Thoracic aorta (tissue), 2 donors: ENCODE results near the gene HIPK4. TPM values are rescaled to one million over a fixed set of nuclear protein-coding genes. Genes with fewer than 3 reads are reported as not detected.
A peak's percentile ranks its signal among the peaks of the same experiment; 100 is the strongest.

ENCODE experiments used
- ATAC-seq: fragments of 150-250 bp; one replicate; pipeline ENCODE4 v1.8.0; 2017; ENCODE audit warnings: low read depth; ENCODE audit not compliant: insufficient number of reproducible peaks, low FRiP score
- DNase-seq: peaks from one replicate; pipeline ENCODE4 v3.0.0-alpha.2; 2020; ENCODE audit warnings: low spot score
- H3K27ac ChIP-seq, 2 donors: fragments of 200-600 bp; sonication (generic); 1 replicate in 1 of 2; 2 replicates in 1 of 2; pipeline ENCODE4 v1.5.1; 2016; ENCODE audit warnings: mild to moderate bottlenecking in 2 of 2, moderate library complexity in 2 of 2
- H3K27me3 ChIP-seq: fragments of 200-600 bp; sonication (generic); replicated peaks from 2 replicates; pipeline ENCODE4 v1.6.0; 2016; ENCODE audit warnings: mild to moderate bottlenecking; ENCODE audit not compliant: insufficient read depth
- H3K36me3 ChIP-seq: fragments of 200-600 bp; sonication (generic); one replicate; pipeline ENCODE4 v1.5.1; 2016
- H3K4me1 ChIP-seq, 2 donors: fragments of 200-600 bp; sonication (generic); 1 replicate in 1 of 2; 2 replicates in 1 of 2; pipeline versions ENCODE4 v1.5.1 to v1.6.0; 2016; ENCODE audit warnings: low read depth in 2 of 2, mild to moderate bottlenecking in 1 of 2; ENCODE audit not compliant: control insufficient read depth in 1 of 2
- H3K4me3 ChIP-seq: fragments of 200-600 bp; sonication (generic); 2 replicates; pipeline ENCODE4 v1.5.1; 2016; ENCODE audit warnings: mild to moderate bottlenecking
- H3K9me3 ChIP-seq: fragments of 200-600 bp; sonication (generic); 2 replicates; pipeline ENCODE4 v1.5.1; 2016
- total RNA-seq, 2 donors: library from RNA; depleted of rRNA; stranded (reverse); fragments of >200 nt; gene quantifications; one replicate each; pipeline versions ENCODE4 v1.1.0 to v1.2.3, GENCODE V29; 2016
- TF ChIP-seq, protein P1 (sequence below): fragments of 200-600 bp; sonication (generic); IDR thresholded peaks from one replicate; pipeline ENCODE4 v1.5.1; 2019; ENCODE audit warnings: antibody characterized with exemption

The HIPK4 gene
- total RNA-seq, 2 donors from 2014 or later, result not detected

DNA sequence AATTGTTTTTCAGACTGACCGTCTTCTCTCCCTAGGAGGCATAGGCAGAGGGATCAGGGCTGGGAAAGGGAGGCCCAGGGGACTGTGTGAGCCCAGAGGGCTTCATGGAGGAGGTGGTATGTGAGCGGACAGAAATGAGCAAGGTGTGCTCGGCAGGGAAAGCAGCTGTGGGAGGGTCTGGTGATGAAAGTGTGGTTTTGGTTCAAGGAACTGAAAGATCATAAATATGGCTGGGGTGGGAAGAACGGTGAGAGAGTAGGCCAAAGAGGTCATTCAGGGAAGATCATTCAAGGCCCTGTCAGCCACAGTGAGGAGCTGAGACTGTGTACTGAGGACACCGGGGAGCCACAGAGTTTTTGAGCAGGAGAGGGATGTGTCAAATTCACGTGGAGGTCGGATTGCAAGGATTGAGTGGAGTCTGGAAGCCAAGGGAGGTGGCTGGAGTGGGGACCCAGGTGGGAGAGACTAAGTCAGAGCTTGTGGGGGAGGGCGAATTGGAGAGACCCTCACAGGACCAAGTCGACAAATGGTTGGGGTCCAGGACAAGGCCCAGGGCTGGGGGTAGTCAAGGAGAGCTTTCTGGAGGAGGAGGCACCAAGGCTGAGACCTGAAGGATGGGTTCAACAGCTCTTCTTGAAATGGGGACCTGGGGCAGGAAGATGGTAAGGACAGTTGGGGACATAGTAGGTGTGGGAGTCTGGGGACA lies 33.9 kb downstream of the HIPK4 start:
- TF ChIP-seq, protein P1, sequence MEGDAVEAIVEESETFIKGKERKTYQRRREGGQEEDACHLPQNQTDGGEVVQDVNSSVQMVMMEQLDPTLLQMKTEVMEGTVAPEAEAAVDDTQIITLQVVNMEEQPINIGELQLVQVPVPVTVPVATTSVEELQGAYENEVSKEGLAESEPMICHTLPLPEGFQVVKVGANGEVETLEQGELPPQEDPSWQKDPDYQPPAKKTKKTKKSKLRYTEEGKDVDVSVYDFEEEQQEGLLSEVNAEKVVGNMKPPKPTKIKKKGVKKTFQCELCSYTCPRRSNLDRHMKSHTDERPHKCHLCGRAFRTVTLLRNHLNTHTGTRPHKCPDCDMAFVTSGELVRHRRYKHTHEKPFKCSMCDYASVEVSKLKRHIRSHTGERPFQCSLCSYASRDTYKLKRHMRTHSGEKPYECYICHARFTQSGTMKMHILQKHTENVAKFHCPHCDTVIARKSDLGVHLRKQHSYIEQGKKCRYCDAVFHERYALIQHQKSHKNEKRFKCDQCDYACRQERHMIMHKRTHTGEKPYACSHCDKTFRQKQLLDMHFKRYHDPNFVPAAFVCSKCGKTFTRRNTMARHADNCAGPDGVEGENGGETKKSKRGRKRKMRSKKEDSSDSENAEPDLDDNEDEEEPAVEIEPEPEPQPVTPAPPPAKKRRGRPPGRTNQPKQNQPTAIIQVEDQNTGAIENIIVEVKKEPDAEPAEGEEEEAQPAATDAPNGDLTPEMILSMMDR, result no peak
- no peaks in the 10 kb centered on the region for H3K9me3 ChIP-seq
- no peak overlapping the region for H3K27ac ChIP-seq
- H3K4me3 ChIP-seq, result no peak overlapping the region
- ATAC-seq, result no peak
- H3K36me3 ChIP-seq, result no peaks in the 10 kb centered on the region
- DNase-seq, result no peak
- no peaks in the 10 kb centered on the region for H3K4me1 ChIP-seq
- no peaks in the 10 kb centered on the region for H3K27me3 ChIP-seq

- TF ChIP-seq, protein P1, result no peak
- no peak for DNase-seq
- H3K27me3 ChIP-seq, result no peaks in the 10 kb centered on the region
These were observed 40.9 kb downstream of the HIPK4 start for GRCh38 chr19:40348961-40349507.

DNA sequence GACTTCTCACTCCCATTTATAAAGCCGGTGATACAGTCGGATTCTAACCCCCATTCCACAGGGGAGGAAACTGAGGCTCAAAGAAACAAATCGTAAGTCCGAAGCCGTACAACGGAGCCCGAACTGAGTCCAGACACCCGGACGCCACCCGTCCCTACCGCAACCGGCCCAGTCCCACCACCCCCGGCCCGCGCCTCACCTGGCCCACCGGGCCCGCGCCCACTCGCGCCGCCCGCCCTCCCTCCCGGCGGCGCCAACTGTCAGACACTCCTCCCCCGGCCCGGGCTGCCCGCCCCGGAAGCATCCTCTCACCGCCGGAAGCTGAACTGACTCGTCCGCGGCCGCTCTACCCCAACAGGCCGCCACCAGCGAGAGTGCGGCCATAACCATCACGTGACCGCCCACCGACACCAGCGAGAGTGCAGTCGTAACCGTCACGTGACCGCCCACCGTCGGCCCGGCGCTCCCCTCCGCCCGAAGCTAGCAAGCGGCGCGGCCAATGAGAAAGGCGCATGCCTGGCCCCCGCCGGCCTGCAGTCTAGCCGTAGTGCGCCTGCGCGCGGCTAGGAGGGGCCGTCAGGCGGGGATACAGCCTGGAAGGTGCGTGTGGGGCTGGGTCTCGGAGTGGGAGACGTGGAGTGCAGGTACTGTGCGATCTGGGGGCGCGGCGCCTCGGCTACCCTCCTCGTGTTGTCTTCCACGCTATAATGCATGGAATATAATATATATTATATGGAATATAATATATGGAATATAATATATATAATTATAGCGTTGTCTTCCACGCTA lies 41.7 kb downstream of the HIPK4 start, which contains the start of the genes C19orf47 and PLD3:
TSS of gene C19orf47 (minus strand) at position 273 of the 789 bp plus-strand sequence. CDS start 6,540 bp downstream, outside the sequence.
TSS of gene PLD3 (plus strand) at position 571 of the 789 bp plus-strand sequence. CDS start 17,789 bp downstream, outside the sequence.
- peak within 1 kb of the TSS; percentile 89 for H3K4me3 ChIP-seq
- H3K9me3 ChIP-seq, result no peaks in the 10 kb centered on the region
- H3K27me3 ChIP-seq, result no peaks in the 10 kb centered on the region
- H3K36me3 ChIP-seq, result no peaks in the 10 kb centered on the region
- H3K4me1 ChIP-seq, result peaks cover 12 to 28% of the 10 kb centered on the region in 2 donors
- TF ChIP-seq, protein P1, result no peak
- ATAC-seq (peak; percentile 87), DNase-seq (peak; percentile 97)
- H3K27ac ChIP-seq, result peak within 1 kb of the TSS; percentile 38 to 67

More at GRCh38 chr19:40348961-40349507, 40.9 kb downstream of the HIPK4 start:
- Histone ChIP-seq H3K36me3 (no peaks in the 10 kb centered on the region), H3K27ac (peak overlapping the region; percentile 38 to 67), H3K4me1 (peaks cover 12 to 26% of the 10 kb centered on the region in 2 donors), H3K4me3 (peak overlapping the region; percentile 89), H3K9me3 (no peaks in the 10 kb centered on the region)
- peak; percentile 23 for ATAC-seq

- H3K9me3 ChIP-seq, result no peaks in the 10 kb centered on the region
- TF ChIP-seq, protein P1, result no peak
- DNase-seq, result no peak
- H3K27me3 ChIP-seq, result no peaks in the 10 kb centered on the region
- H3K4me3 ChIP-seq, result no peak overlapping the region
- no peak overlapping the region for H3K27ac ChIP-seq
- no peak for ATAC-seq
- H3K4me1 ChIP-seq, result peaks cover 19 to 46% of the 10 kb centered on the region in 2 donors
- H3K36me3 ChIP-seq, result peaks cover 3% of the 10 kb centered on the region
These were observed 45.6 kb downstream of the HIPK4 start for GRCh38 chr19:40344422-40344821.
